ENCODE data around the gene ADD2.

The ADD2 gene

GRCh38 chr2:70710038-70710690, 57.8 kb downstream of the ADD2 start:
- DNase-seq (ENCODE audit: extremely low spot score), result no peak
- TF ChIP-seq, protein P1, sequence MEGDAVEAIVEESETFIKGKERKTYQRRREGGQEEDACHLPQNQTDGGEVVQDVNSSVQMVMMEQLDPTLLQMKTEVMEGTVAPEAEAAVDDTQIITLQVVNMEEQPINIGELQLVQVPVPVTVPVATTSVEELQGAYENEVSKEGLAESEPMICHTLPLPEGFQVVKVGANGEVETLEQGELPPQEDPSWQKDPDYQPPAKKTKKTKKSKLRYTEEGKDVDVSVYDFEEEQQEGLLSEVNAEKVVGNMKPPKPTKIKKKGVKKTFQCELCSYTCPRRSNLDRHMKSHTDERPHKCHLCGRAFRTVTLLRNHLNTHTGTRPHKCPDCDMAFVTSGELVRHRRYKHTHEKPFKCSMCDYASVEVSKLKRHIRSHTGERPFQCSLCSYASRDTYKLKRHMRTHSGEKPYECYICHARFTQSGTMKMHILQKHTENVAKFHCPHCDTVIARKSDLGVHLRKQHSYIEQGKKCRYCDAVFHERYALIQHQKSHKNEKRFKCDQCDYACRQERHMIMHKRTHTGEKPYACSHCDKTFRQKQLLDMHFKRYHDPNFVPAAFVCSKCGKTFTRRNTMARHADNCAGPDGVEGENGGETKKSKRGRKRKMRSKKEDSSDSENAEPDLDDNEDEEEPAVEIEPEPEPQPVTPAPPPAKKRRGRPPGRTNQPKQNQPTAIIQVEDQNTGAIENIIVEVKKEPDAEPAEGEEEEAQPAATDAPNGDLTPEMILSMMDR (IDR thresholded peaks at IDR 0.05; ENCODE audit: control extremely low read depth, extremely low read depth, low read depth, missing control alignments), result no peak
- POLR2A ChIA-PET, result no interaction called here
- CTCF ChIA-PET, result interaction anchor here (1.1 to 1.4 kb wide), 3 partner anchors 10 to 38 kb away, joined by 3 to 4 read pairs (median 3); no protein-coding TSS in a partner anchor

GRCh38 chr2:70709275-70710037, 58.5 kb downstream of the ADD2 start:
- TF ChIP-seq, protein P1 (IDR thresholded peaks at IDR 0.05; ENCODE audit: control extremely low read depth, extremely low read depth, low read depth, missing control alignments), result no peak
- ChIA-PET POLR2A (no interaction called here), CTCF (interaction anchor here (0.6 to 1.1 kb wide), 5 partner anchors 10 to 32 kb away, joined by 3 read pairs; no protein-coding TSS in a partner anchor)
- no peak for DNase-seq (ENCODE audit: extremely low spot score)

DNA sequence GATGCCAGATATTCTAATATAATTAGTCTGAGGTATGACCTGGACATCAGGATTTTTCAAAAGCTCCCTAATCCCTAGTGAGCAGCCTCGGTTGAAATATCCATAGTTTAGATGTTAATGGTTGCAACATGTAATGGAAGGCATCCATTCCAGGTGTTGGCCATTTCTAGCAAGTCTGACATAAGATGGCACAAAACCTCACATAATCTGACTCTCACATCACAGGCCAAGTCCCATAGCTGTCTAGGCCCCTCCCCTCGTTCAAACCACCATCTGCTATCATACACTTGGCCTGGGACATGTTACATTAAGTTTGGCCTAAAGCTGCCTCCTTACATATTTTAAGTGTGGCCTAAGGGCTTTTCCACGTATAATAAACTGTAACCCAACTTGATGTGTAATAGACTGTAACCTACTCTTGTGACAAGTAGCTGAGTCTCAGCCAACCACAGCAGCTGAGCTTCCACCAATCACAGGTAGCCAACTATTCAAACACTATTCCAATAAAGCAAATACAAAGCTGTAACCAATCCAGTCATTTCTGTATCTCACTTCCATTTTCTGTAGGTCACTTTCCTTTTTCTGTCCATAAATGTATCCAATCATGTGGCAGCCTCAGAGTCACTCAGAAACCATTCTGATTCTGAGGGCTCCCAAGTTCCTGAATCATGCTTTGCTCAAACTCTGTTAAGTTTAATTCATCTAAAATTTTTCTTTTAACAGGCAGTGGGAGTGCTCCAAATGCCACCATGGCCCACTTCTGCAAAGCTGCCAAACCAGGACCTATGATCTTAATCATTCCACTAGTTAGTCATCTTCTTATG, 59.4 kb downstream of the ADD2 start:
- POLR2A ChIA-PET, result no interaction called here

GRCh38 chr2:70707706-70708105, 60.3 kb downstream of the ADD2 start:
- TF ChIP-seq, protein P1 (IDR thresholded peaks at IDR 0.05; ENCODE audit: control extremely low read depth, extremely low read depth, low read depth, missing control alignments), result no peak
- DNase-seq (ENCODE audit: extremely low spot score), result no peak
- ChIA-PET CTCF (interaction anchor here (2.3 kb wide), 1 partner anchor 405 kb away, joined by 6 read pairs; the partner anchor contains the start of gene FAM136A), POLR2A (no interaction called here)

More for the DNA sequence above, 59.4 kb downstream of the ADD2 start:
- TF ChIP-seq, protein P1 (IDR thresholded peaks at IDR 0.05; ENCODE audit: control extremely low read depth, extremely low read depth, low read depth, missing control alignments), result no peak
- DNase-seq (ENCODE audit: extremely low spot score), result no peak
- CTCF ChIA-PET, result interaction anchor here (0.9 to 2.3 kb wide), 4 partner anchors 11 to 406 kb away, joined by 3 to 6 read pairs (median 3); partner anchors contain the start of gene FAM136A

DNA sequence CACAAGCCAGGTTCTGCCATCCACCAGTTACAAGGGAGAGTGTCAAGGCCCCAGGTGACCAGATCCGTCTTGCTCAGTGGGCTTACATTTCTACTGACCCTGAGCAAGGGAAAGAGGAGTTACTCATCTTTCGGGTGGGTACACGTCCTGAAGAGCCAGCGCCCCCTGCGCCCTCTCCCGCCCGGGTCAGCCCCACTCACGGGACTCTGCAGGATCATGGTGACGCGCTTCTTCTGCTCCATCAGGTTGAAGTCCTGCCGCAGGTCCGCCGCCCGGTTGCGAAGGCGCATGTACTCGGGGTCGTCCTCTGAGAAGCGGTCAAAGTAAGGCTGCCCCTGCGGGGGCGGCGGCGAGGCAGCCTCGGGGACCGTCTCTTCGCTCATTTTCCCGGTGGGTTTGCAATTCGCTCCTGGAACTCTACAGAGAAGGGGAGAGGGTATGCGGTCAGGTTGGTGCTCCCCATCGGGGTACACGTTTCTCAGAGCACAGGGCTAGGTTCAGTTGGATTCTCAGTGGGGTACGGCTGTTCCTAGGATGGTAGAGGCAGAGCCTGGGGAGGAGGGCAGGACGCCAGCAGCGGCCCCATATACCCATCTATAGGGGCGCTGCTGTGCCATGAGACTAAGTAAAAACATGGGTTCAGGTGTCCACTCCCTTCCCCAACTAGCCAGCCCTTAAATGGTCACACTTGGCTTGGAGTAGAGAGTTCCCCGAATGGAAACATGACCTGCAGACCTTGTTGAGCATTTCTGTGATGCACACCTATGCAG, 61.8 kb downstream of the ADD2 start:
- ChIA-PET CTCF (interaction anchor here (1.1 kb wide), 1 partner anchor 10 kb away, joined by 4 read pairs; no protein-coding TSS in a partner anchor), POLR2A (no interaction called here)
- TF ChIP-seq, protein P1 (IDR thresholded peaks at IDR 0.05; ENCODE audit: control extremely low read depth, extremely low read depth, low read depth, missing control alignments), result no peak
- no peak for DNase-seq (ENCODE audit: extremely low spot score)

Data from GM10248 (cell line).